Common myeloid progenitor, CD34-positive (primary cell): Measurements from ENCODE around the gene LYPLAL1.

Experiments
- CTCF ChIA-PET: fragments of 350-600 bp; sonication (Branson Sonifier 250); formaldehyde crosslinking; loops from one replicate; lab custom pipeline; 2021; ENCODE audit warnings: antibody characterized with exemption; lab: Charles Lee
- POLR2A ChIA-PET: fragments of 350-600 bp; sonication (Branson Sonifier 250); formaldehyde crosslinking; loops from one replicate; lab custom pipeline; 2021; ENCODE audit warnings: antibody characterized with exemption; lab: Charles Lee
- DNase-seq, 3 donors: peaks; one replicate each; pipeline versions ENCODE4 v3.0.0 to v3.0.0-alpha.2; 2013
- H3K27ac ChIP-seq, 2 experiments: 1 replicate in 1 of 2; 2 replicates in 1 of 2; pipeline ENCODE4 v1.7.0; 2013; ENCODE audit warnings: inconsistent platforms in 2 of 2, low read length in 2 of 2, mild to moderate bottlenecking in 2 of 2, low read depth in 1 of 2, moderate library complexity in 1 of 2; ENCODE audit not compliant: severe bottlenecking in 2 of 2, insufficient read depth in 1 of 2, poor library complexity in 1 of 2
- H3K27me3 ChIP-seq, 5 experiments: replicated peaks in 2 of 5; 1 replicate in 3 of 5; 2 replicates in 2 of 5; pipeline versions ENCODE4 v1.6.1 to v1.7.0; 2013; ENCODE audit warnings: low read length in 4 of 5, mild to moderate bottlenecking in 2 of 5, moderate library complexity in 2 of 5, inconsistent platforms in 1 of 5; ENCODE audit not compliant: insufficient read depth in 5 of 5, control insufficient read depth in 4 of 5
- H3K36me3 ChIP-seq, 4 experiments: 1 replicate in 2 of 4; 2 replicates in 2 of 4; pipeline versions ENCODE4 v1.6.1 to v1.7.0; 2013; ENCODE audit warnings: low read length in 3 of 4, control low read depth in 1 of 4, mild to moderate bottlenecking in 1 of 4; ENCODE audit not compliant: control insufficient read depth in 4 of 4, insufficient read depth in 4 of 4
- H3K4me1 ChIP-seq, 4 experiments: 1 replicate in 3 of 4; 2 replicates in 1 of 4; pipeline versions ENCODE4 v1.6.1 to v1.7.1; 2013; ENCODE audit warnings: low read length in 3 of 4, mild to moderate bottlenecking in 3 of 4, control low read depth in 1 of 4, inconsistent platforms in 1 of 4, moderate library complexity in 1 of 4; ENCODE audit not compliant: control insufficient read depth in 4 of 4, insufficient read depth in 4 of 4; ENCODE audit errors: control extremely low read depth in 1 of 4
- H3K4me3 ChIP-seq, 7 experiments: 1 replicate in 4 of 7; 2 replicates in 3 of 7; pipeline versions ENCODE4 v1.5.1 to v1.7.0; 2013; ENCODE audit warnings: mild to moderate bottlenecking in 7 of 7, low read length in 6 of 7, moderate library complexity in 6 of 7, inconsistent platforms in 2 of 7, low read depth in 2 of 7, control low read depth in 1 of 7; ENCODE audit not compliant: insufficient read depth in 4 of 7, control insufficient read depth in 1 of 7; ENCODE audit errors: extremely low read depth in 1 of 7
- H3K9me3 ChIP-seq, 5 experiments: 1 replicate in 4 of 5; 2 replicates in 1 of 5; pipeline versions ENCODE4 v1.6.1 to v1.7.1; 2013; ENCODE audit warnings: low read length in 4 of 5, mild to moderate bottlenecking in 2 of 5, inconsistent platforms in 1 of 5, low read depth in 1 of 5, moderate library complexity in 1 of 5; ENCODE audit not compliant: control insufficient read depth in 4 of 5, insufficient read depth in 2 of 5; ENCODE audit errors: control extremely low read depth in 1 of 5
- WGBS: methylation state at CpG from one replicate; pipeline ENCODE4 v1.1.5; 2013; ENCODE audit not compliant: insufficient coverage; 5-methylcytosine and 5-hydroxymethylcytosine counted together

The LYPLAL1 gene

GRCh38 chr1:219226196-219226595, 52.5 kb downstream of the LYPLAL1 start:
- no peak overlapping the region for H3K27ac ChIP-seq
- CTCF ChIA-PET = no interaction called here

GRCh38 chr1:219227360-219228057, 53.8 kb downstream of the LYPLAL1 start:
- Histone ChIP-seq H3K4me1 (no peaks in the 10 kb centered on the region), H3K9me3 (no peaks in the 10 kb centered on the region), H3K4me3 (no peak overlapping the region), H3K36me3 (peaks cover 0 to 2% (median 0%) of the 10 kb centered on the region in 4 experiments), H3K27me3 (no peaks in the 10 kb centered on the region), H3K27ac (no peak overlapping the region)
- no peak for DNase-seq
- 100% methylated on average over 1 of the region's 4 CpGs for WGBS
- CTCF ChIA-PET = no interaction called here
- POLR2A ChIA-PET = no interaction called here

More at GRCh38 chr1:219226196-219226595, 52.5 kb downstream of the LYPLAL1 start:
- POLR2A ChIA-PET = no interaction called here
- DNase-seq = no peak
- no peak overlapping the region for H3K4me3 ChIP-seq
- H3K9me3 ChIP-seq = no peaks in the 10 kb centered on the region
- H3K4me1 ChIP-seq = no peaks in the 10 kb centered on the region
- no CpG with 5 or more reads among the region's 2 CpGs for WGBS
- no peaks in the 10 kb centered on the region for H3K27me3 ChIP-seq
- H3K36me3 ChIP-seq = peaks cover 0 to 4% (median 2%) of the 10 kb centered on the region in 4 experiments

DNA sequence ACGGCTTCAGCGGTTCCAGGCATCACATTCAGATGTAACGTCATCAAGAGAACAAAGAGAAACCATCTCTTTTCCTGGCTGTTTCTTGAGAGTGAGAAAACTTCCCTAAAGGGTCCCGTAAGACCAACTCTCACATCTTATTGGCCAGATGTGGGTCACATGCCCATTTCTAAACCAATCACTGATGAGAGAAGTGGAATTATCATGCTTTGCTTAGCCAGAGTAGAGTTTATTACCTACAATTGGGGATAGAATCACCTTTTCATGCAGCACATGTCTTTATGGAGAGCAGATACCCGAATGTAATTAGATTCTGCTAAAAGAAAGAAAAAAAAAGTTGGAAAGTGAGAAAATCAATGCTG, 54.4 kb downstream of the LYPLAL1 start:
- CTCF ChIA-PET = no interaction called here
- POLR2A ChIA-PET = no interaction called here
- Histone ChIP-seq H3K36me3 (peaks cover 0 to 2% (median 0%) of the 10 kb centered on the region in 4 experiments), H3K27me3 (no peaks in the 10 kb centered on the region), H3K9me3 (no peaks in the 10 kb centered on the region), H3K4me1 (no peaks in the 10 kb centered on the region), H3K27ac (no peak overlapping the region), H3K4me3 (no peak overlapping the region)
- DNase-seq = no peak
- 100% methylated on average over 5 of the region's 5 CpGs for WGBS

DNA sequence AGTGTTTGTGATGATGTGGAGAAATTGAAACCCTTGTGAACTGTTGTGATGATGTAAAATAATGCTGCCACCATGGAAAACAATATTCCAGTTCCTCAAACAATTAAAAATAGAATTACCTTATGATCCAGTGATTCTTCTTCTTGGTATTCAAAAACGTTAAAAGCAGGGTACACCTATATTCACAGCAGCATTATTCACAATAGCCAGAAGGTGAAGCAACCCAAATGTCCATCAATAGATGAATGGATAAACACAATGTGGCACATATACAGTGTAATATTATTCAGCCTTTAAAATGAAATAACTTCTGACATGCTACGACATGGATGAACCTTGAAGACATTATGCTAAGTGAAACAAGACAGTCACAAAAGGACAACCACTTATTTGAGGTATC, 59.2 kb downstream of the LYPLAL1 start:
- Histone ChIP-seq H3K4me1 (no peaks in the 10 kb centered on the region), H3K9me3 (no peaks in the 10 kb centered on the region), H3K36me3 (no peaks in the 10 kb centered on the region), H3K27ac (no peak overlapping the region), H3K27me3 (no peaks in the 10 kb centered on the region), H3K4me3 (no peak overlapping the region)
- ChIA-PET CTCF (no interaction called here), POLR2A (no interaction called here)
- WGBS = no CpG with 5 or more reads among the region's 2 CpGs
- DNase-seq = no peak

DNA sequence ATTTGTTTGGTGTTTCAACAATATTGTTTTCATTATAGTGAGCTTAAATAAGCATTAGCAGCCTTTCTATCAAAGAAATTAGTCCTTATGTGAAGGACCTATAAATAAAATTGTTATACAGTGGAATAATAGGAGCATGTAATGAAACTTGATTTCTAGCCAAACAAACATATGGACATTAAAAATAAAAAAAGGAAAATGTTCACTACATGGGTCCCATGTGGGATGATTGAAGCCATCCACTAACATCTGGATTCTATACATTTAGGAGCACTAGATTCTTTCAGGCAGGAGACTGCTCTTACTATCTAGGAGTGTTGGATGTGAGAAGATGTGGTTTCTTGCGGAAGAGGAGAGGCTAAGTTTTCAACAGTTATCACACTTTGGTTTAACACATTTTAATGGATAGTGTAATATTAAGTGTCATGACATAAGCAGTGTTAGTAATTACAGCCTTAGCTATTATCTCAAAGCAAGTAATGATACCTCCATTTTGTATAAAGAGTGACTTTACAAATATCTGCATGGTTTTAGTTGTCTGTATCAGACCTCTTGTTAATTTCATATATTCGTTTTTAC, 62.3 kb downstream of the LYPLAL1 start:
- H3K4me3 ChIP-seq = no peak overlapping the region
- no peaks in the 10 kb centered on the region for H3K27me3 ChIP-seq
- POLR2A ChIA-PET = no interaction called here
- no peaks in the 10 kb centered on the region for H3K9me3 ChIP-seq
- CTCF ChIA-PET = no interaction called here
- no peak for DNase-seq
- H3K4me1 ChIP-seq = no peaks in the 10 kb centered on the region
- WGBS = no CpG with 5 or more reads among the region's 2 CpGs
- no peak overlapping the region for H3K27ac ChIP-seq
- no peaks in the 10 kb centered on the region for H3K36me3 ChIP-seq

GRCh38 chr1:219236933-219237610, 63.4 kb downstream of the LYPLAL1 start:
- CTCF ChIA-PET = no interaction called here

GRCh38 chr1:219239518-219239917, 65.8 kb downstream of the LYPLAL1 start:
- no peaks in the 10 kb centered on the region for H3K4me1 ChIP-seq
- no CpG with 5 or more reads among the region's 2 CpGs for WGBS
- H3K36me3 ChIP-seq = no peaks in the 10 kb centered on the region
- ChIA-PET POLR2A (no interaction called here), CTCF (no interaction called here)
- peaks cover 0 to 1% (median 0%) of the 10 kb centered on the region in 5 experiments for H3K9me3 ChIP-seq
- no peak for DNase-seq
- no peak overlapping the region for H3K4me3 ChIP-seq
- H3K27me3 ChIP-seq = no peaks in the 10 kb centered on the region
- H3K27ac ChIP-seq = no peak overlapping the region

More at GRCh38 chr1:219236933-219237610, 63.4 kb downstream of the LYPLAL1 start:
- no peaks in the 10 kb centered on the region for H3K4me1 ChIP-seq
- no peaks in the 10 kb centered on the region for H3K27me3 ChIP-seq
- POLR2A ChIA-PET = no interaction called here
- no peak for DNase-seq
- H3K9me3 ChIP-seq = no peaks in the 10 kb centered on the region
- no CpG with 5 or more reads among the region's 5 CpGs for WGBS
- no peak overlapping the region for H3K27ac ChIP-seq
- H3K36me3 ChIP-seq = no peaks in the 10 kb centered on the region
- no peak overlapping the region for H3K4me3 ChIP-seq
